ENCODE results near the gene NRG4. TPM values are rescaled to one million over a fixed set of nuclear protein-coding genes. Genes with fewer than 3 reads are reported as not detected.

Gene NRG4
- total and polyA plus RNA-seq, 4 donors = 7.3 to 9.2 (median 8.4) TPM

DNA sequence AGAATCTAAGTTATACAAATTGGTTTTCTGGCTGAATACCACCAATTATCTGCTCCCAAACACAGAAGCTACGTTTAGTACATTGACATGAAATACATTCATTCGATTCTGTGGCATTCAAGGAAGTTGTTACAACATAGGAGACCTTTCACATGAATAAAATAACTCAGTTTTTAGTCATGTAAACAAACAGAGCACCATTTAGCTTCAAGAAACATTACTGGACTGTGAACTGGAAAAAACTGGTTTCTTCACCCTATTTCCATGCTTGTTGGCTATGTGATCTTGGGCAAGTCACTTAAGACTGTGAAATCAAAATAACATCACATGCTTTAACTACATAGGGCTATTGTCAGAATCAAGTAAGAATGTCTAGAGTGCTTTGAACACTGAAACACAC, 46.2 kb downstream of the NRG4 start:
- no peaks in the 10 kb centered on the region for H3K4me1 ChIP-seq (ENCODE audit: control insufficient read depth, insufficient read depth, low read length)
- no peaks in the 10 kb centered on the region for H3K27me3 ChIP-seq (ENCODE audit: control insufficient read depth, insufficient read depth, low read length)
- no peaks in the 10 kb centered on the region for H3K9me3 ChIP-seq (ENCODE audit: control insufficient read depth, insufficient read depth, low read length)
- DNase-seq (ENCODE audit: low read depth in 4 of 6, low spot score in 6 of 6) = no peak
- no peak overlapping the region for H3K27ac ChIP-seq (ENCODE audit: low read depth, low read length)
- 75% methylated on average over 2 of the region's 2 CpGs for WGBS (ENCODE audit: insufficient coverage)
- no peaks in the 10 kb centered on the region for H3K36me3 ChIP-seq (ENCODE audit: control insufficient read depth, insufficient read depth, low read length)
- H3K4me3 ChIP-seq (ENCODE audit: low read depth, low read length) = no peak overlapping the region

DNA sequence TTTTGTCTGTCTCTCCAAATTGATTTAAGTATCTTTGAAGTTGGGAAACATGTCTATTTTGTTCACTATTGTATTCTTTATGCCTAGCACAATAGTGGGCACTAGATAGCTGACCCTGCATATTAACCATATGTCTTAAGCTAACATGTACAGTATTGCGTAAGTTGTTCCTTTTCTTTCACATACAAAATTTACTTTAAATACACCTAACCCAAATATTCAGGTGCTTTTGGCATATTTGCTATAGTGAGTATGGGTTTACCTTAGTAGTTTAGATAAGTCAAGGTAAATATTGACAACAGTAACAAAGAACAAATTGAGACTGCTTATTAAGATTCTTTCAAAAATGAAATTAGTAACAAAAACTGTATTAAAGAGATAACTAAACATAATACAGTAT, 50.9 kb downstream of the NRG4 start:
- no CpG with 5 or more reads among the region's 1 CpG for WGBS (ENCODE audit: insufficient coverage)
- H3K36me3 ChIP-seq (ENCODE audit: control insufficient read depth, insufficient read depth, low read length) = no peaks in the 10 kb centered on the region
- no peak for DNase-seq (ENCODE audit: low read depth in 4 of 6, low spot score in 6 of 6)
- H3K4me3 ChIP-seq (ENCODE audit: low read depth, low read length) = no peak overlapping the region
- H3K27me3 ChIP-seq (ENCODE audit: control insufficient read depth, insufficient read depth, low read length) = no peaks in the 10 kb centered on the region
- no peak overlapping the region for H3K27ac ChIP-seq (ENCODE audit: low read depth, low read length)
- H3K4me1 ChIP-seq (ENCODE audit: control insufficient read depth, insufficient read depth, low read length) = no peaks in the 10 kb centered on the region
- no peaks in the 10 kb centered on the region for H3K9me3 ChIP-seq (ENCODE audit: control insufficient read depth, insufficient read depth, low read length)

DNA sequence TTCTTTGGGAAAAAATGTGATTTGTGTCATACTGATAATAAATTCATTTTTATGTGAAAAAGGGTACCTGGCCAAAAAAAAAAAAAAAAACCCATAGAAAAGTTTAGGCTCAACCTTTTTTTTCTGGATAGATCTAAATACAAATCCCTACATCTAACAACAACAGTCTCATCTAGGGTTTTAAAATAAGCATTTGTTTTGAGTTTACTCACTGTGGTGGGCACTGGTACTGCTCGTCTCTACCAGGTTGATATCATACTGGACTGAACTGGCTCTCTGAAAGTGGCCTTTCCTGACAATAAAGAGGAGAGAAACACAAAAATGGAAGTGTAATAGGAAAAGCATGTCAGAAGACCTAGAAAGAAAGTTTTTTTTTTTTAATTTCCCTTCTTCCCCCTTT, 56.5 kb downstream of the NRG4 start:
- Histone ChIP-seq H3K4me3 (ENCODE audit: low read depth, low read length) (no peak overlapping the region), H3K9me3 (ENCODE audit: control insufficient read depth, insufficient read depth, low read length) (no peaks in the 10 kb centered on the region), H3K27me3 (ENCODE audit: control insufficient read depth, insufficient read depth, low read length) (no peaks in the 10 kb centered on the region), H3K4me1 (ENCODE audit: control insufficient read depth, insufficient read depth, low read length) (no peaks in the 10 kb centered on the region), H3K36me3 (ENCODE audit: control insufficient read depth, insufficient read depth, low read length) (no peaks in the 10 kb centered on the region), H3K27ac (ENCODE audit: low read depth, low read length) (no peak overlapping the region)
- 67% methylated on average over 1 of the region's 1 CpG for WGBS (ENCODE audit: insufficient coverage)
- DNase-seq (ENCODE audit: low read depth in 4 of 6, low spot score in 6 of 6) = no peak

DNA sequence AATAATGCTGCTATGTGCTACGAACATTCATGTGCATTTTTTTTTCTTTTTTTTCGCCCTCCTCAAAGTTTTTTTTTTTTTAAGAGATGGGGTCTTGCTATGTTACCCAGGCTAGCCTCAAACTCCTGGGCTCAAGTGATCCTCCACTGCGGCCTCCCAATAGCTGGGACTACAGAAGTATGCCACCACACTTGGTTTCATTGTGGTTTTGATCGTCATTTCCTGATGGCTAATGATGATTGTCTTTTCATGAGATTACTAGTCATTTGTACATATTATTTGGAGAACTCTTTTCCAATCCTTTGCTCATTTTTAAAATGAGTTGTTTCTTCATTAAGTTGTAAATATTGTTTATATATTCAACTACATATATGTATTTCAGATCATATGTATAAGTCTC, 59.7 kb downstream of the NRG4 start:
- H3K4me1 ChIP-seq (ENCODE audit: control insufficient read depth, insufficient read depth, low read length) = no peaks in the 10 kb centered on the region
- DNase-seq (ENCODE audit: low read depth in 4 of 6, low spot score in 6 of 6) = no peak
- H3K9me3 ChIP-seq (ENCODE audit: control insufficient read depth, insufficient read depth, low read length) = no peaks in the 10 kb centered on the region
- no CpG with 5 or more reads among the region's 4 CpGs for WGBS (ENCODE audit: insufficient coverage)
- no peaks in the 10 kb centered on the region for H3K27me3 ChIP-seq (ENCODE audit: control insufficient read depth, insufficient read depth, low read length)
- H3K4me3 ChIP-seq (ENCODE audit: low read depth, low read length) = no peak overlapping the region
- no peak overlapping the region for H3K27ac ChIP-seq (ENCODE audit: low read depth, low read length)
- H3K36me3 ChIP-seq (ENCODE audit: control insufficient read depth, insufficient read depth, low read length) = no peaks in the 10 kb centered on the region

DNA sequence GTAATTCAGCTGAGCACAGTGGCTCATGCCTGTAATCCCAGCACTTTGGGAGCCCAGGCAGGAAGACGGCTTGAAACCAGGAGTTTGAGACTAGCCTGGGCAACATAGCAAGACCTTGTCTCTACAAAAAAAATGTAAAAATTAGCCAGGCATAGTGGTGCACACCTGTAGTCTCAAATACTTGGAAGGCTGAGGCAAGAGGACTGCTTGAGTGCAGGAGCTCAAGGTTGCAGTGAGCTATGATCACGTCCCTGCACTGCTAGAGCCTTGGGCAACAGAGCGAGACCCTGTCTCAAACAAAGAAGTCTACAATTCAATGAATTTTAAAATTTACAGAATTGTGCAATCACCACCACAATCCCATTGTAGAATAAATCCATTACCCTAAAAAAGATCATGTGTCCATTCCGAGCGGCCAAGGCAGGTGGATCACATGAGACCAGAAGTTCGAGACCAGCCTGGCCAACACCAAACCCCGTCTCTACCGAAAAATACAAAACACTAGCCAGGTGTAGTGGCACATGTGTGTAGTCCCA, 63.4 kb downstream of the NRG4 start:
- 100% methylated on average over 4 of the region's 8 CpGs for WGBS (ENCODE audit: insufficient coverage)
- H3K9me3 ChIP-seq (ENCODE audit: control insufficient read depth, insufficient read depth, low read length) = no peaks in the 10 kb centered on the region
- DNase-seq (ENCODE audit: low read depth in 4 of 6, low spot score in 6 of 6) = no peak

DNA sequence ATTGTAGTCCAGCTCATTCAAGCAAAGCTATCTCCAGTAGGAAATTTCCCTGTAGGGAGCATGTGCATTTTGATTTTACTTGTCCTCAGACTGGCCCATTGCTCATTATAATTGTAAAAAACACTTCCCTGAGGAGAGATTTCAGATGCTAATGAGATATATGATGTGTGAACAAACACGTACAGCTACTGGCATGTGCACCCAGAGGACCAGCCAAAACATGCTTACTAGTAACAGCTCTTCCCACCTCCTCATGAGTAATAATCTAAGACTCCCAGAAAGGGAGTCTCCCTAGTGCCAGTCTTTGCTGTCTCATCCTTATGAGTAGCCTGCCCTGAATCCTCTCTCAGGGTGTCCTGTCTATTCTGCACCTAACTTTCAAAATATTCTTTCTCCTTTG, 65.1 kb downstream of the NRG4 start:
- H3K4me1 ChIP-seq (ENCODE audit: control insufficient read depth, insufficient read depth, low read length) = no peaks in the 10 kb centered on the region
- no peaks in the 10 kb centered on the region for H3K27me3 ChIP-seq (ENCODE audit: control insufficient read depth, insufficient read depth, low read length)
- peak in 2 of 6 donors; percentile 74 to 82 for DNase-seq (ENCODE audit: low read depth in 4 of 6, low spot score in 6 of 6)
- no CpG with 5 or more reads among the region's 1 CpG for WGBS (ENCODE audit: insufficient coverage)
- H3K9me3 ChIP-seq (ENCODE audit: control insufficient read depth, insufficient read depth, low read length) = no peaks in the 10 kb centered on the region
- H3K27ac ChIP-seq (ENCODE audit: low read depth, low read length) = no peak overlapping the region
- H3K36me3 ChIP-seq (ENCODE audit: control insufficient read depth, insufficient read depth, low read length) = no peaks in the 10 kb centered on the region
- H3K4me3 ChIP-seq (ENCODE audit: low read depth, low read length) = no peak overlapping the region

More for the DNA sequence above, 63.4 kb downstream of the NRG4 start:
- H3K4me1 ChIP-seq (ENCODE audit: control insufficient read depth, insufficient read depth, low read length) = no peaks in the 10 kb centered on the region
- no peaks in the 10 kb centered on the region for H3K36me3 ChIP-seq (ENCODE audit: control insufficient read depth, insufficient read depth, low read length)
- H3K27me3 ChIP-seq (ENCODE audit: control insufficient read depth, insufficient read depth, low read length) = no peaks in the 10 kb centered on the region
- no peak overlapping the region for H3K4me3 ChIP-seq (ENCODE audit: low read depth, low read length)
- H3K27ac ChIP-seq (ENCODE audit: low read depth, low read length) = no peak overlapping the region

DNA sequence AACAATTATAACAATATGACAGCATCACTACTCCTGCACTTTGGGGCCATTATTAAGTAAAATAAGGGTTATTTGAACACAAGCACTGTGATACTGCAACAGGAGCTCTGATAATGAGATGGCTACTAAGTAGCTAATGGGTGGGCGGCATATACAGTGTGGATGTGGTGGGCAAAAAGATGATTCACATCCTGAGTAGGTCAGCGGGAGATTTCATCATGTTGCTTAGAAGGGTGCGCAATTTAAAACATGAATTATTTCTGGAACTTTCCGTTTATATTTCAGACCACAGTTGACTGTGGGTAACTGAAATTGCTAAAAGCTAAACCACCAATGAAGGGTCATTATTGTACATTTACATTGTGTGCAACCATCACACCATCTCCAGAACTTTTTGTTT, 66.3 kb downstream of the NRG4 start:
- Histone ChIP-seq H3K4me1 (ENCODE audit: control insufficient read depth, insufficient read depth, low read length) (no peaks in the 10 kb centered on the region), H3K36me3 (ENCODE audit: control insufficient read depth, insufficient read depth, low read length) (no peaks in the 10 kb centered on the region), H3K27me3 (ENCODE audit: control insufficient read depth, insufficient read depth, low read length) (no peaks in the 10 kb centered on the region), H3K27ac (ENCODE audit: low read depth, low read length) (no peak overlapping the region), H3K9me3 (ENCODE audit: control insufficient read depth, insufficient read depth, low read length) (no peaks in the 10 kb centered on the region), H3K4me3 (ENCODE audit: low read depth, low read length) (no peak overlapping the region)
- no peak for DNase-seq (ENCODE audit: low read depth in 4 of 6, low spot score in 6 of 6)
- WGBS (ENCODE audit: insufficient coverage) = 100% methylated on average over 2 of the region's 4 CpGs

DNA sequence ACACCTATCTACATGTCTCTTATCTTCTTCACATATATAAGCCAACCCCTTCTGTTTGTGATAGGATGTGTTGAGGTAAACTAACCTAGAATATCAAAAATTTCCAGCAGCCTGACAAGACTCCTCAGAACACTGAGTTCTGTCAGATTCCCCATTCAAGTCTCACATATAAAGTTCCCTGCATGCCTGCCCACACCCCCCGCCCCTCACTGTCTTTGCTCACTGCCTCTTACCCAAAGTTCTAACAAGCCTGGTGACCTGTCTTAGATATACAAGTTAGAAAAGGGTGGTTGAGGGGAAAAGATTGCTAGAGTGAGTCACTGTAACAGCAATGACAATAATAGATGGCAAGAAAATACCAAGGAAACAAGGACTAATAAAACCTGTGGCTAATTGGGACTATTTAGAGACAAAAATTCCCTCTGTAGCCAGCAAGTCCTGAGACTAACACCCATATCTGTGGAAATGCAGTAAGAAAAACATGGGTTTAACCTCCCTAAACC, 68.5 kb downstream of the NRG4 start:
- H3K4me3 ChIP-seq (ENCODE audit: low read depth, low read length) = no peak overlapping the region
- H3K27ac ChIP-seq (ENCODE audit: low read depth, low read length) = no peak overlapping the region
- no CpG with 5 or more reads among the region's 1 CpG for WGBS (ENCODE audit: insufficient coverage)
- no peaks in the 10 kb centered on the region for H3K9me3 ChIP-seq (ENCODE audit: control insufficient read depth, insufficient read depth, low read length)
- H3K36me3 ChIP-seq (ENCODE audit: control insufficient read depth, insufficient read depth, low read length) = no peaks in the 10 kb centered on the region
- no peak for DNase-seq (ENCODE audit: low read depth in 4 of 6, low spot score in 6 of 6)
- no peaks in the 10 kb centered on the region for H3K4me1 ChIP-seq (ENCODE audit: control insufficient read depth, insufficient read depth, low read length)
- no peaks in the 10 kb centered on the region for H3K27me3 ChIP-seq (ENCODE audit: control insufficient read depth, insufficient read depth, low read length)

DNA sequence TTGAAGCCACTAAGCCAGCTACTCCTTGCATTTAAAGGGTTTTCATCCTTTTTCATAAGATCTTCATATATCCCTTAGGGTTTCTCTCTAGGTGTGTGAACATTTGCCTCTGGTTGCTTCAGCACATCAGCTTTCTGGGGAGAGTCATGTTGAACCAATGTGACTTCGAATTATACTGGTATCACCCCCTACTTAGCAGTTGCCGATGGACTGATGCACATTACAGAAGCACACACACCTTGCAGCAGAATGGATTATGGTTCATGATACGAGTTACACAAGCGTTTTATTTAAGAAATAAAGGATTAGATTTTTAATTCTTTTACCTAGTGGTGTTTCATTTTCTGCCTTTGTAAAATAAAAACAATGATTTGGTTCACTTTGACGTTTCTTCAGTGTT, 69.0 kb downstream of the NRG4 start:
- Histone ChIP-seq H3K27me3 (ENCODE audit: control insufficient read depth, insufficient read depth, low read length) (no peaks in the 10 kb centered on the region), H3K9me3 (ENCODE audit: control insufficient read depth, insufficient read depth, low read length) (no peaks in the 10 kb centered on the region), H3K36me3 (ENCODE audit: control insufficient read depth, insufficient read depth, low read length) (no peaks in the 10 kb centered on the region), H3K27ac (ENCODE audit: low read depth, low read length) (no peak overlapping the region), H3K4me1 (ENCODE audit: control insufficient read depth, insufficient read depth, low read length) (no peaks in the 10 kb centered on the region), H3K4me3 (ENCODE audit: low read depth, low read length) (no peak overlapping the region)
- no CpG with 5 or more reads among the region's 5 CpGs for WGBS (ENCODE audit: insufficient coverage)
- DNase-seq (ENCODE audit: low read depth in 4 of 6, low spot score in 6 of 6) = no peak

DNA sequence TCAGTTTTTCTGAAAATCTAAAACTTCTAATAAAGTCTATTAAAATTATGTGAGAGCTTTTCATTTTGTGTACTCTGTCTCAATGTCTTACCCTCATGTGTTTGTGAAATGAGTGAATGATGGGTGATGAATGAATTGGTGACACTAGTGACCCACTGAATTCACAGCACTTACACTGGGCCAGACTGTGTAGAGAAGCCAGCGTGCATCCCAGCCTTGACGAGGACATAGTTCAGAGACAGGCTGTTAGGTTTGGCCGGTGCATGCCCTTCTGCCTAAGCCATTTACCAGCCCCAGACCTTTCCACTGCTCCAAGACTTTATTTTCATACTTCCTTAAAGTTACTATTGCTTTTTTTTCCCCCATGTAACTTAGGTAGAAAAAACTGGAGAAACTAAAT, 69.8 kb downstream of the NRG4 start:
- no peak overlapping the region for H3K27ac ChIP-seq (ENCODE audit: low read depth, low read length)
- H3K4me3 ChIP-seq (ENCODE audit: low read depth, low read length) = no peak overlapping the region
- H3K27me3 ChIP-seq (ENCODE audit: control insufficient read depth, insufficient read depth, low read length) = no peaks in the 10 kb centered on the region
- WGBS (ENCODE audit: insufficient coverage) = 75% methylated on average over 3 of the region's 3 CpGs
- no peak for DNase-seq (ENCODE audit: low read depth in 4 of 6, low spot score in 6 of 6)
- no peaks in the 10 kb centered on the region for H3K4me1 ChIP-seq (ENCODE audit: control insufficient read depth, insufficient read depth, low read length)
- H3K9me3 ChIP-seq (ENCODE audit: control insufficient read depth, insufficient read depth, low read length) = no peaks in the 10 kb centered on the region
- no peaks in the 10 kb centered on the region for H3K36me3 ChIP-seq (ENCODE audit: control insufficient read depth, insufficient read depth, low read length)

All from spinal cord (tissue), 10 donors.